ENCODE measurements around the gene TCEA3. TPM values are rescaled to one million over a fixed set of nuclear protein-coding genes. Genes with fewer than 3 reads are reported as not detected.
A peak's percentile ranks its signal among the peaks of the same experiment; 100 is the strongest.

Gene TCEA3
- total and polyA plus RNA-seq, 2 donors (not counting 3 experiments of a cell fraction or from before 2014, with no cell fraction given) = 1.5 to 3.7 TPM

GRCh38 chr1:23403735-23404486 lies 20.6 kb downstream of the TCEA3 start:
- Histone ChIP-seq H3K27me3 (ENCODE audit: control insufficient read depth in 2 of 2, insufficient read depth in 2 of 2, low read length in 2 of 2) (no peaks in the 10 kb centered on the region), H3K9me3 (replicated peaks; ENCODE audit: control insufficient read depth, insufficient read depth, low read length) (no peaks in the 10 kb centered on the region), H3K4me2 (ENCODE audit: insufficient read depth, low read length) (peak overlapping the region; percentile 12), H4K20me1 (replicated peaks; ENCODE audit: control insufficient read depth, extremely low read depth, insufficient read depth, low read length) (no peaks in the 10 kb centered on the region), H3K9ac (replicated peaks; ENCODE audit: extremely low read depth, insufficient read depth, low read length) (no peak overlapping the region), H3K4me3 (replicated peaks in 1 of 3; ENCODE audit: insufficient read depth in 1 of 3, low read depth in 1 of 3, low read length in 3 of 3) (no peak overlapping the region), H3K4me1 (ENCODE audit: control insufficient read depth, extremely low read depth, insufficient read depth, low read length) (peaks cover 30% of the 10 kb centered on the region), H3K9me1 (replicated peaks; ENCODE audit: control insufficient read depth, extremely low read depth, insufficient read depth, low read length) (no peaks in the 10 kb centered on the region), H2AFZ (ENCODE audit: low read depth, low read length) (peak overlapping the region; percentile 56), H3K27ac (ENCODE audit: insufficient read depth, low read depth, low read length) (peak overlapping the region; percentile 39), H3K36me3 (ENCODE audit: control insufficient read depth in 2 of 2, extremely low read depth in 1 of 2, insufficient read depth in 2 of 2, low read length in 2 of 2) (no peaks in the 10 kb centered on the region), H3K79me2 (ENCODE audit: control insufficient read depth, insufficient read depth, low read length) (no peaks in the 10 kb centered on the region)
- intact Hi-C loops (cut with micrococcal nuclease) (loop anchor here (1.0 kb wide), 4 partner anchors 35 to 428 kb away; partner anchors contain the start of genes HNRNPR and ZNF436), dilution Hi-C loops (cut with MboI; ENCODE audit: extremely low pct_ligation_motif_present, low sequenced_read_pairs) (no loop called here)
- FAIRE-seq = peak; percentile 88
- ChIA-PET CTCF (interaction anchor here (0.6 to 4.0 kb wide), 42 partner anchors 8 to 428 kb away, joined by 3 to 33 read pairs (median 5); partner anchors contain the start of genes ASAP3, HNRNPR, HTR1D and ZNF436), POLR2A (interaction anchor here (0.5 to 1.0 kb wide), 2 partner anchors 29 to 59 kb away, joined by 3 to 5 read pairs; partner anchors contain the start of gene HNRNPR)
- TF ChIP-seq, protein P1, sequence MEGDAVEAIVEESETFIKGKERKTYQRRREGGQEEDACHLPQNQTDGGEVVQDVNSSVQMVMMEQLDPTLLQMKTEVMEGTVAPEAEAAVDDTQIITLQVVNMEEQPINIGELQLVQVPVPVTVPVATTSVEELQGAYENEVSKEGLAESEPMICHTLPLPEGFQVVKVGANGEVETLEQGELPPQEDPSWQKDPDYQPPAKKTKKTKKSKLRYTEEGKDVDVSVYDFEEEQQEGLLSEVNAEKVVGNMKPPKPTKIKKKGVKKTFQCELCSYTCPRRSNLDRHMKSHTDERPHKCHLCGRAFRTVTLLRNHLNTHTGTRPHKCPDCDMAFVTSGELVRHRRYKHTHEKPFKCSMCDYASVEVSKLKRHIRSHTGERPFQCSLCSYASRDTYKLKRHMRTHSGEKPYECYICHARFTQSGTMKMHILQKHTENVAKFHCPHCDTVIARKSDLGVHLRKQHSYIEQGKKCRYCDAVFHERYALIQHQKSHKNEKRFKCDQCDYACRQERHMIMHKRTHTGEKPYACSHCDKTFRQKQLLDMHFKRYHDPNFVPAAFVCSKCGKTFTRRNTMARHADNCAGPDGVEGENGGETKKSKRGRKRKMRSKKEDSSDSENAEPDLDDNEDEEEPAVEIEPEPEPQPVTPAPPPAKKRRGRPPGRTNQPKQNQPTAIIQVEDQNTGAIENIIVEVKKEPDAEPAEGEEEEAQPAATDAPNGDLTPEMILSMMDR (IDR thresholded peaks at IDR 0.05; ENCODE audit: extremely low read depth in 1 of 2, insufficient read depth in 1 of 2, low read depth in 1 of 2, low read length in 2 of 2) = peak; percentile 91 to 97
- TF ChIP-seq FOS (IDR thresholded peaks at IDR 0.05; ENCODE audit: borderline replicate concordance, insufficient read depth, low read length) (no peak), POLR2AphosphoS5 (IDR thresholded peaks at IDR 0.05; ENCODE audit: insufficient read depth, low read depth, low read length) (peak; percentile 58)
- peak; percentile 80 for DNase-seq (ENCODE audit: low read depth, low spot score)
- BruUV-seq (replicated peaks) = no TSS peak
